BJ (cell line): ENCODE data around the gene DNMT3A. TPM values are rescaled to one million over a fixed set of nuclear protein-coding genes. Genes with fewer than 3 reads are reported as not detected.

Source experiments
- CTCF ChIA-PET: fragments of 350-600 bp; formaldehyde crosslinking; extraction: SDS; loops from one replicate; lab custom pipeline; 2021; ENCODE audit warnings: antibody characterized with exemption, inconsistent platforms; lab: Yijun Ruan, JAX
- POLR2A ChIA-PET: fragments of 300-600 bp; sonication (Branson Sonifier 250); formaldehyde crosslinking; extraction: SDS; loops from one replicate; lab custom pipeline; 2021; ENCODE audit warnings: antibody characterized with exemption; lab: Charles Lee
- DNase-seq: peaks from one replicate; pipeline ENCODE4 v3.0.0-alpha.2; 2011; ENCODE audit warnings: low read depth
- H3K27me3 ChIP-seq: 2 replicates; pipeline ENCODE4 v1.6.0; 2011; ENCODE audit warnings: low read length; ENCODE audit not compliant: control insufficient read depth, insufficient read depth
- H3K36me3 ChIP-seq: 2 replicates; pipeline ENCODE4 v1.5.1; 2011; ENCODE audit warnings: low read length; ENCODE audit not compliant: control insufficient read depth, insufficient read depth
- H3K4me3 ChIP-seq: 2 replicates; pipeline ENCODE4 v1.5.1; 2011; ENCODE audit warnings: low read depth, mild to moderate bottlenecking, control low read depth, low read length
- polyA plus RNA-seq: library from polyadenylated mRNA; depleted of rRNA; stranded (reverse); fragments of >200 nt; gene quantifications from 2 replicates; pipeline ENCODE4 v1.2.3, GENCODE V29; 2011
- TF ChIP-seq, protein P1 (sequence below): IDR thresholded peaks from 2 replicates; pipeline ENCODE4 v1.5.1; 2011; ENCODE audit warnings: low read depth, mild to moderate bottlenecking, control low read depth, inconsistent platforms, low read length, moderate library complexity; ENCODE audit not compliant: insufficient read depth

The DNMT3A gene
- polyA plus RNA-seq, 1 experiment = 3.0 TPM

DNA sequence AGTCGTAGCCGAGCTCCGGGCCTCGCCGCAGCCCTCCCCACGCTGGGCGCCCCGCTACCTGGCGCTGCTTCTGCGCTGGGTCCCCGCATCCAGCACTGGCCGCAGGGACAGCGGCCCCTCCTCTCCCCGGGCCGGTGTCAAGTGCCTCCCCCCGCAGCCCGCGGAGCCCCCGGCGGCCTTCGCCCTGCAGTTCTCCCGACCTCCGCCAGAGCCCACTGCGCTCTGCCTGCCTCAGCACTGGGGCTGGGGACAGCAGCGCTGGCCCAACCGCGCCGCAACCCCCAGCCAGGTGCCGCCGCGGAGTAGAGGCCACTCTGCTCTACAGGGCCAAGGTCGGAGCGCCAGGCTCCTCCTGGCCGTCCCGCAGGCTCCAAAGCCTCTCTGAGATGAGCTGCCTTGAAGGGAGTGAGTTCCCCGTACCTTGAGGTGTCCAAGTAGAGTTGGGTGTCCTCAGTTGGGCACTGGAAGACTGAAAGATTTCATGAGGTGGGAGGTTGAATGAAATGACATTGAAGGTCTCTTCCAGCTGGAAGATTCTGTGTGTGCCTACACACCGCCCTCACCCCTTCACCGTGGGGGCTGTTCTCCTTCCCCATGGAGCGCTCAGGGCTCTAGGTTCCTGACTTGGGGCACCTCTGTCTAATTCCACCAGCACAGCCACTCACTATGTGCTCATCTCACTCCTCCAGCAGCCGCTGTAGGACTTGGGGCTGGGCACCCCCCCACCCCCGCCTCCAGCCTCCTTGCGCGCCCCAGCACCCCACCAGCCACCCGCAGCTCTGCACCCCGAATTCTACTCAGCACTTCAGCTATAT is 854 bp upstream of the DNMT3A start:
- H3K36me3 ChIP-seq = no peaks in the 10 kb centered on the region
- H3K4me3 ChIP-seq = peak overlapping the region; percentile 75
- no peak for DNase-seq
- ChIA-PET CTCF (interaction anchor here (0.6 to 1.7 kb wide), 12 partner anchors 8 to 888 kb away, joined by 3 to 9 read pairs (median 3); no protein-coding TSS in a partner anchor), POLR2A (no interaction called here)
- TF ChIP-seq, protein P1, sequence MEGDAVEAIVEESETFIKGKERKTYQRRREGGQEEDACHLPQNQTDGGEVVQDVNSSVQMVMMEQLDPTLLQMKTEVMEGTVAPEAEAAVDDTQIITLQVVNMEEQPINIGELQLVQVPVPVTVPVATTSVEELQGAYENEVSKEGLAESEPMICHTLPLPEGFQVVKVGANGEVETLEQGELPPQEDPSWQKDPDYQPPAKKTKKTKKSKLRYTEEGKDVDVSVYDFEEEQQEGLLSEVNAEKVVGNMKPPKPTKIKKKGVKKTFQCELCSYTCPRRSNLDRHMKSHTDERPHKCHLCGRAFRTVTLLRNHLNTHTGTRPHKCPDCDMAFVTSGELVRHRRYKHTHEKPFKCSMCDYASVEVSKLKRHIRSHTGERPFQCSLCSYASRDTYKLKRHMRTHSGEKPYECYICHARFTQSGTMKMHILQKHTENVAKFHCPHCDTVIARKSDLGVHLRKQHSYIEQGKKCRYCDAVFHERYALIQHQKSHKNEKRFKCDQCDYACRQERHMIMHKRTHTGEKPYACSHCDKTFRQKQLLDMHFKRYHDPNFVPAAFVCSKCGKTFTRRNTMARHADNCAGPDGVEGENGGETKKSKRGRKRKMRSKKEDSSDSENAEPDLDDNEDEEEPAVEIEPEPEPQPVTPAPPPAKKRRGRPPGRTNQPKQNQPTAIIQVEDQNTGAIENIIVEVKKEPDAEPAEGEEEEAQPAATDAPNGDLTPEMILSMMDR = peak; percentile 93
- no peaks in the 10 kb centered on the region for H3K27me3 ChIP-seq

DNA sequence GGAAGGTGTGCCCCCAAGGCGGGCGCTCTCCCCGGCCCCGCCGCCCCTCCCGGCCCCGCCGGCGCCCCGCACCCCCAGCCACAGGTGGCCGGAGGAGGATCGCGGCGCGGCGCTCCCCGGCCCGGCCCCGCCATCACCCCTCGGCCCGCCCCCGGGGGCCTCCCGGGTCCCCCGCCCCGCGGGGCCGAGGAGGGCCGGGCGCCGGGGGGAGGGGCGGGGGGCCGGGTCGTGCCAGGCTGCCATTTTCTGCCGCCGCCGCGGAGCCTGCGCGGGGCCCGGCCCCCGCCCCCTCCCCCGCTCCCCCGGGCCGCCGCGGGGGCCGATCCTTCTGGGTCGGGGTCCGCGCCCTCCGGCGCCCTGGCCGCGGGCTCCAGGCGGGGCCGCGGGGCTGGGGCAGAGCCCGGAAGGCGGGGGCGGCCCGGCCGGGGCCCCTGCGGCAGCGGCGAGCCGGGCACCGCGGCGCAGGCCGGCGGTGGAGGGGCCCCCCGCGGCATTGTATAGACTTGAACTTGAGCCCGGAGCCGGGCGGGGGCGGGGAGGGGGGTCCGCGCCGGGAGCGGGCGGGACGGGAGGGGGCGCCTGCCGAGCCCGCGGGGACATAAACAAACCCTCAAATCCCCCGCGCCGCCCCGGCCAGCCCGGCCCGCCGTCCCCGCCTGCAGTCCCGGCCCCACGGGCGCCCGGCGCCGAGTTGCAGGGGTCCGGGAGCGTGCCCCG is 556 bp downstream of the DNMT3A start:
- ChIA-PET POLR2A (no interaction called here), CTCF (interaction anchor here (1.0 kb wide), 1 partner anchor 13 kb away, joined by 3 read pairs; no protein-coding TSS in a partner anchor)
- TF ChIP-seq, protein P1 = no peak
- Histone ChIP-seq H3K36me3 (no peaks in the 10 kb centered on the region), H3K4me3 (peak overlapping the region; percentile 75), H3K27me3 (no peaks in the 10 kb centered on the region)
- DNase-seq = no peak

DNA sequence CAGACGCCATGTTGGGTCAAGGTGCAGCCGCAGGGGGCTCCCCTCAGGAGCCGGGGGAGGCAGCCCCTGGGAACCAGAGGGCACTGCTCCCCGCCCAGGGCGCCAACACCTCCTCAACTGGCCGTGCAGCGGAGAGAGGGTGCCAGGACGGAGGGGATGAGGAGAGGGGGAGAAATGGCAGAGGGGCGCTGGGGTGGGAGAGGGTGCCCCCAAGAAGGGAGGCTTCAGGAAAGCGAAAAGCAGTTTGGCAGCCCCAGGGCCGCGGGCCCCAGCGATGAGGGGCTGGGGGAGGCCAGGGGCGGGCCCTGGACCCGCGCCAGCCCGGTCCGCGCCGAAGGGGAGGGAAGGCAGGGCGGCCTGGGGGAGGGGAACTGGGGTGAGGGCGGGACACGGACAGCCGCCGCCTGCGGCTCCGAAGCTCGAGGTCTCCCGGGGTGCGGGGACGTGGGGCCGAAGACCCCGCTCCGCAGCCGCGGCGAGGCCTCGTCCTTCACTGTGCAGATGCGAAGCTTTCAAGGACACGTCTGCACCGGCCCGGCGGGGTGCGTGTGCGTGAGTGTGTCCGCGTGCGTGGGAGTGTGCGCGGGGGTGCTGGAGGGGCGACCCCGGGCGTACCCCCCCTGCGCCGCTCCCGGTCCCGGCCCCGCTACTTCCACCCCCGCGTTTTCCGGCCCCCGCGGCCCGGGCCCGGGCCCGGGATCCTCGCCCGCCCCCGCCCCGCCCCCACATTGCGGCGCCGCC is 1.4 kb downstream of the DNMT3A start:
- no peak for DNase-seq
- no peaks in the 10 kb centered on the region for H3K36me3 ChIP-seq
- POLR2A ChIA-PET = no interaction called here
- CTCF ChIA-PET = interaction anchor here (1.0 to 1.2 kb wide), 2 partner anchors 8 to 12 kb away, joined by 3 read pairs; no protein-coding TSS in a partner anchor
- no peaks in the 10 kb centered on the region for H3K27me3 ChIP-seq
- peak overlapping the region; percentile 75 for H3K4me3 ChIP-seq
- TF ChIP-seq, protein P1 = no peak

GRCh38 chr2:25339791-25340180 is 1.9 kb downstream of the DNMT3A start:
- TF ChIP-seq, protein P1 = no peak
- no peak for DNase-seq
- H3K4me3 ChIP-seq = peak overlapping the region; percentile 75

More at GRCh38 chr2:25339791-25340180, 1.9 kb downstream of the DNMT3A start:
- ChIA-PET POLR2A (no interaction called here), CTCF (interaction anchor here (0.6 to 1.2 kb wide), 3 partner anchors 8 to 1940 kb away, joined by 3 to 4 read pairs (median 3); no protein-coding TSS in a partner anchor)
- no peaks in the 10 kb centered on the region for H3K36me3 ChIP-seq
- H3K27me3 ChIP-seq = no peaks in the 10 kb centered on the region
